Left renal pelvis (tissue), 4 donors: ENCODE measurements around the gene ZNF789. TPM values are rescaled to one million over a fixed set of nuclear protein-coding genes. Genes with fewer than 3 reads are reported as not detected.
"Not testable (repeated sequence)": the region's sequence is repeated elsewhere in the genome, so short reads cannot be mapped to it uniquely, and the experiment has no call there.

ENCODE experiments used
- DNase-seq, 4 donors: peaks; one replicate each; pipeline ENCODE4 v3.0.0-alpha.2; 2013; ENCODE audit warnings: low read depth in 4 of 4, low spot score in 3 of 4
- polyA plus RNA-seq, 4 donors: library from polyadenylated mRNA; unstranded; fragments of 120-200 nt; gene quantifications; one replicate each; pipeline ENCODE4 v1.2.1, GENCODE V29; 2013; ENCODE audit not compliant: insufficient read length in 4 of 4

The ZNF789 gene
- polyA plus RNA-seq, 4 donors: 20.2 to 55.7 (median 27.9) TPM

DNA sequence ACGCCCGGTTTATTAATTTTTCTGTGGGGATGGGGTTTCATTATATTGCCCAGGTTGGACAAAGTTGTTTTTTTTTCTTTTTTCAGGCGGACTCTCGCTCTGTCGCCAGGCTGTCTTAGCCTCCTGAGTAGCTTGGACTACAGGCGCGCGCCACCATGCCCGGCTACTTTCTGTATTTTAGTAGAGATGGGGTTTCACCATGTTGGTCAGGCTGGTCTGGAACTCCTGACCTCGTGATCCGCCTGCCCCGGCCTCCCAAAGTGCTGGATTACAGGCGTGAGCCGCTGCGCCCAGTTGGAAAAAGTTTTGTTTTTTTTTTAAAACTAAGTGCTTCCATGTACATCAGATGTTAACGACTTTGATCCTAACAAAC is 27.9 kb downstream of the ZNF789 start:
- no peak for DNase-seq

DNA sequence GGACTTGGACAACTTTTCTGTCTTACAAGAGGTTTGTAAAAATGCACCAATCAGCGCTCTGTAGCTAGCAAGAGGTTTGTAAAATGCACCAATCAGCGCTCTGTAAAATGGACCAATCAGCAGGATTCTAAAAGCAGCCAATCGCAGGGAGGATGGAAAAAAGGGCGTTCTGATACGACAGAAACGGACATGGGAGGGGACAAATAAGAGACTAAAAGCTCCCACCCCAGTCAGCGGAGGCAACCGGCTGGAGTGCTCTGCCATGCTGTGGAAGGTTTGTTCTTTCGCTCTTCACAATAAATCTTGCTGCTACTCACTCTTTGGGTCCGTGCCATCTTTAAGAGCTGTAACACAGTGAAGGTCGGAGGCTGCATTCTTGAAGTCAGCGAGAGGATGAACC is 28.5 kb downstream of the ZNF789 start:
- DNase-seq: not testable (repeated sequence)

DNA sequence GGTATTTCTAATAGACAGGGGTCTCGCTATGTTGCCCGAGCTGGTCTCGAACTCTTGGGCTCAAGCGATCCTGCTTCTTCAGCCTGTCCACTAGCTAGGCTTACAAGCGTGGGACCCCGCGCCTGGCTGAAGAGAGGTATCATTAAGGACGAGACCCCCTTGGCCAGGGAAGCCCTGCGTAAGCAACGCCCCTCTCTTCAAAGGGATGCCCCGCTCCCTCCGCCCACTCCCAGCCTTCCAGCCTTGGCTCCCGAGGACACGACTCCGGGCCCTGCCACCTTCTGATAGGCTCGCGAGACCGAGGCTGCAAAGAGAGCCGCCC is 31.6 kb downstream of the ZNF789 start:
- DNase-seq: peak in 1 of 4 donors; percentile 95

DNA sequence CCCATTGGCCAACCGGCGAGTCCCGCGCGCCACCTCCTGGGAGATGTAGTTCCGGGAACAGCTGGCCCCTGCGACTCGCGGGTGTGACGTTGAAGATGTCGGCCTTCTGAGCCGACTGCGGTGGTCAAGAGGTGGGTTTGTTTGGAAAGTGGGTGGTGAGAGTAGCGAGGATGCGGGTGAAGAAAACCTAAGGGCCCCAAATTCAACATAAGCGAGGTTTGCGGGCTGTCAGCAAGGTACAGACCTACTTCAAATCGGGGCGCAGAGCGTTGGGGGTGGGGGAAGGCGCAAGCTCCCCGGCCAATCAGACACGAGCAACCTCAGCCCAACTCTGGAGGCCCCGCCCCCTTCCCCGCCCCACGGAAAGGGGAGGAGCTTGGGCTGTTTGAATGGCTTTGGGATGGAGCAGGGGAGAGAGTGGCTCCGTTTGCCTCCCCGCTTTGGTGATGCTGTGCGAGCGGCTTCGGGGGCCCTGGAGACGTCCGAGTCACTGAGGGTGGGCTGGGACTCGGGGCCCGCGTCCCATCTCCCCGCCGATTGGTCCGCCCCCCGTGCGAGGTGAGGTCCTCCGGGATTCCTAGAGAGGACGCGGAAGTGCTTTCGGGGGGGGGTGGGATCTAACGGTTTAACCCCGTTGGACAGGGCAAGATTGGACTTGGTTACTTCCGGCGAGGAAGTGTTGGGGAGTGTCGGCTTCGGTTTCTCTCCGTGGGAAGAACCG is 32.1 kb downstream of the ZNF789 start, which contains the start of gene ZKSCAN5:
Gene ZKSCAN5 (plus strand): TSS at position 60 of the 721 bp plus-strand sequence. CDS start 1,383 bp downstream, outside the sequence.
- DNase-seq: peak; percentile 93 to 98 (median 95)

DNA sequence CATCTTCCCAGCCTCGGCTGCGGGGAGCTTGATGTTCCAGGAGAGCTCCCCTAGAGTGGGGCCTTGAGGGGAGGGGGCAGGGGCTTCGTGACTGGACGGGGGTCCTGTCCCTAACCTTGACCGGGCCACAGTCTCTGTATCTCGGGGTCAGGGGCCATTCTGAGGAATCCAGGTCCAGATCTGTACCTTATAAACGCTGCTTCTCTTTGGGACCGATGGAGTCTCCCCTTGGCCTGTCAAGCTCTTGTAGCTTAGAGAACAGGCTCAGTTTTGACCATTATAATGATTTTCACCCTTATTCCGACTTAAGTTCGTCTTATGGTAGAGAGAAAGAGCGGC is 32.6 kb downstream of the ZNF789 start:
- DNase-seq: no peak

DNA sequence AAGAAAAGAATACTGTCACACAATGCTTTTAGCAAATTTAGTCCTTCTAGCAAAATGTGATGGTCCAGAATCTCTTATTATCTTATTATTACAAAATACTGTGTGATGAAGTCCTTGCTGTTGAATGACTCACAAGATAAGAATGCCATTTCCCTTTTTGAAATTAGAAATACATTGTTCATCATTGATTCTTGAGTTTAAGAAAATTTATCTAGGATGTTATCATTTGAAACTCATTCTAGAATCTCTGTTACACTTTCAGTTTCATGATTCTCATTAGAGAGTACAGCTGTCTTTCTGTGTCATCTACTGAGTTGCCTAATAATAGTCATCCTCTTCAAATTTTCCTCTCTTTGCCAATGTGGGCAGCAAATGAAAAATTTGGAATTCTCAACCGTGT is 41.4 kb downstream of the ZNF789 start:
- no peak for DNase-seq

DNA sequence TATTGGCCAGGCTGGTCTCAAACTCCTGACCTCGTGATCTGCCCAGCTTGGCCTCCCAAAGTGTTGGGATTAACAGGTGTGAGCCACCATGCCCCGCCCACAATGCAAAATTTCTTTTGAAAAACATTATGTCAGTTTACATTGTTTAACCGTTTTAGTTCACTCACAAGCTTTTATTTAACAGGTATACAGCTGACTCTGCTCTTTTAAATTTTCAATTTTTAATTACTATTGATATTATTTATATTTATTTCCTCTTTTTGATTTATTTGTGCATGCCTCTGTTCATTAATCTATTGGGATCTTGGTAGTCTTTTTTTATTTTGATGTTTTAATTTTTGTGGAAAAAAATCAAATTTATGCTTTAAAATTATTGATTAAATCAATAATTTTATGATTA is 48.7 kb downstream of the ZNF789 start:
- DNase-seq: no peak

DNA sequence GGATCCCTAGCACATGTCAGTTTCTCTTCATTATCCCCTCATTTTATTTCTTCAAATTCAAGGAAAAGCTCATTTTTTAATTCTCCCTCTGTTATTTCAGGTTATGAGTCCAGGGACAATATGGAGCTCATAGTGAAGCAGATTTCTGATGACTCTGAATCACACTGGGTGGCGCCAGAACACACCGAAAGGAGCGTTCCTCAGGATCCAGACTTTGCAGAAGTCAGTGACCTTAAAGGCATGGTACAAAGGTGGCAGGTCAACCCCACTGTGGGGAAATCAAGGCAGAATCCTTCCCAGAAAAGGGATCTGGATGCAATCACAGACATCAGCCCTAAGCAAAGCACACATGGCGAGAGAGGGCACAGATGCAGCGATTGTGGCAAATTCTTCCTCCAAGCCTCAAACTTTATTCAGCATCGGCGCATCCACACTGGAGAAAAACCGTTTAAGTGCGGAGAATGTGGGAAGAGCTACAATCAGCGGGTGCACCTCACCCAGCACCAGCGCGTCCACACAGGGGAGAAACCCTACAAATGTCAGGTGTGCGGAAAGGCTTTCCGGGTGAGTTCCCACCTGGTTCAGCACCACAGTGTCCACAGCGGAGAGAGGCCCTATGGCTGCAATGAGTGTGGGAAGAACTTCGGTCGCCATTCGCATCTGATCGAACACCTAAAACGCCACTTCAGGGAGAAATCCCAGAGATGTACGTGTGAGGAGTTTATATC is 53.2 kb downstream of the ZNF789 start:
- no peak for DNase-seq

DNA sequence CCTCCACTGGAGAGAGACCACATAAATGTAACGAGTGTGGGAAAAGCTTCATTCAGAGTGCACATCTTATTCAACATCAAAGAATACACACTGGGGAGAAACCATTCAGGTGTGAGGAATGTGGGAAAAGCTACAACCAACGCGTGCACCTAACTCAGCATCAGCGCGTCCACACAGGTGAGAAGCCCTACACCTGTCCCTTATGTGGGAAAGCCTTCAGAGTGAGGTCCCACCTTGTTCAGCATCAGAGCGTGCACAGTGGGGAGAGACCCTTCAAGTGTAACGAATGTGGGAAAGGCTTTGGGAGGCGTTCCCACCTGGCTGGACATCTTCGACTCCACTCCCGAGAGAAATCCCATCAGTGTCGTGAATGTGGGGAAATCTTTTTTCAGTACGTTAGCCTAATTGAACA is 58.7 kb downstream of the ZNF789 start:
- DNase-seq: no peak

DNA sequence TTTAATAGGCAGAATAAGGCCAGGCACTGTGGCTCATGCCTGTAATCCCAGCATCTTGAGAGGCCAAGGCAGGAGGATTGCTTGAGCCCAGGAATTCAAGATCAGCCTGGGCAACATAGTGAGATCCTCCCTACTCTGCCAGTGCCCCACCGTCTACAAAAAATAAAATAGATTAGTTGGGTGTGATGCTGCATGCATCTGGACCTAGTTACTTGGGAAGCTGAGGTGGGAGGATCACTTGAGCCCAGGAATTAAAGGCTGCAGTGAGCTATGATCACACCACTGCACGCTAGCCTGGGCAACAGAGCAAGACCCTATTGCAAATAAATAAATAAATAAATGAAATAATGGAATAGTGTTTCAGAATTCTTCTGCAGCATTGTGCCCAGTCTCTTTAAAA is 63.0 kb downstream of the ZNF789 start:
- no peak for DNase-seq

Other genes with a start within 250 kb of the ZNF789 start
- gene MYH16, start 200.1 kb upstream of the ZNF789 start, polyA plus RNA-seq: under 1 TPM in 2 of 4 donors, not detected in 2; 0.03 to 0.50 TPM
- gene ARPC1A, start 147.0 kb upstream of the ZNF789 start, polyA plus RNA-seq: 100 to 1,000 TPM in 3 of 4 donors, 10 to 100 TPM in 1; 98.0 to 109 (median 106) TPM
- gene ARPC1B, start 98.2 kb upstream of the ZNF789 start, polyA plus RNA-seq: 10 to 100 TPM; 26.5 to 47.6 (median 34.2) TPM
- 100 to 1,000 TPM; 114 to 140 (median 137) TPM for gene PDAP1, start 64.3 kb upstream of the ZNF789 start, polyA plus RNA-seq
- gene BUD31, start 63.9 kb upstream of the ZNF789 start, polyA plus RNA-seq: 100 to 1,000 TPM in 3 of 4 donors, 10 to 100 TPM in 1; 94.8 to 124 (median 108) TPM
- gene PTCD1, start 34.1 kb upstream of the ZNF789 start, polyA plus RNA-seq: 1 to 10 TPM; 3.9 to 6.9 (median 4.6) TPM
- 10 to 100 TPM; 24.0 to 42.7 (median 29.2) TPM for gene CPSF4, start 33.9 kb upstream of the ZNF789 start, polyA plus RNA-seq
- gene ATP5MF, start 6.7 kb upstream of the ZNF789 start, polyA plus RNA-seq: 100 to 1,000 TPM; 275 to 470 (median 437) TPM
- 10 to 100 TPM; 11.6 to 18.6 (median 15.2) TPM for gene ZNF394, start 27.4 kb downstream of the ZNF789 start, polyA plus RNA-seq
- 10 to 100 TPM; 14.3 to 16.9 (median 15.0) TPM for gene ZKSCAN5, start 31.8 kb downstream of the ZNF789 start, polyA plus RNA-seq
- gene FAM200A, start 79.2 kb downstream of the ZNF789 start, polyA plus RNA-seq: 10 to 100 TPM; 13.0 to 17.7 (median 15.0) TPM
- gene ZNF655, start 85.8 kb downstream of the ZNF789 start, polyA plus RNA-seq: 100 to 1,000 TPM in 1 of 4 donors, 10 to 100 TPM in 3; 71.2 to 100 (median 78.3) TPM
- 1 to 10 TPM; 2.0 to 3.0 (median 2.5) TPM for gene TMEM225B, start 125.4 kb downstream of the ZNF789 start, polyA plus RNA-seq
- gene ZSCAN25, start 144.1 kb downstream of the ZNF789 start, polyA plus RNA-seq: 10 to 100 TPM; 19.5 to 22.9 (median 19.6) TPM
- gene CYP3A5, start 207.1 kb downstream of the ZNF789 start, polyA plus RNA-seq: 1 to 10 TPM; 1.6 to 3.0 (median 1.8) TPM